ENCODE results near the gene OPRM1.

Gene OPRM1

DNA sequence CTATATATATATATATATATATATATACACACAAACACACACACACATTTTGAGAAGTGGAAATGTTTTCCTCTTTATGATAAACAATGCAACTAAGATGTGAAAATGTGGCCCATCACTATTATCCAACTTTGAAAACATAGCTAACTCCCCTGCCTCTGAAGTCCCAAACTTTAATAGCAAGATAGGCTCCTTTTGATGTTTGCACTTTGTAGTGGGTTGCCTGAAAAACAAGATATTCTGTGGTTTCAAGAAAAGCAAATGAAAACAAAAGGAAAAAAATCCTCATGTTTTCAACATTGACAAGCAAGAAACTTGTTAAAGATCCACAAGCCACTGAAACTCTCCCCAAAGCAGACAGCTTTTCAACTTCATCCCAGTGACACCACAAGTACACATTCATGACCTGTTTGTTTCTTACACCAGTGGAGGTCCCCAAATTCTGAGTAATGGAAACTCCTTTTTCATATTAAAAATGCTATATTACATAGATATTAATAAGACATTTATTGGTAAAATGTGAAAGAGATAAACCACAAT is 227.6 kb downstream of the OPRM1 start:
- in situ Hi-C loops (cut with HindIII; ENCODE audit: low sequenced_read_pairs) = no loop called here

GRCh38 chr6:154267508-154268106 is 228.6 kb downstream of the OPRM1 start:
- in situ Hi-C loops (cut with HindIII; ENCODE audit: low sequenced_read_pairs) = no loop called here

DNA sequence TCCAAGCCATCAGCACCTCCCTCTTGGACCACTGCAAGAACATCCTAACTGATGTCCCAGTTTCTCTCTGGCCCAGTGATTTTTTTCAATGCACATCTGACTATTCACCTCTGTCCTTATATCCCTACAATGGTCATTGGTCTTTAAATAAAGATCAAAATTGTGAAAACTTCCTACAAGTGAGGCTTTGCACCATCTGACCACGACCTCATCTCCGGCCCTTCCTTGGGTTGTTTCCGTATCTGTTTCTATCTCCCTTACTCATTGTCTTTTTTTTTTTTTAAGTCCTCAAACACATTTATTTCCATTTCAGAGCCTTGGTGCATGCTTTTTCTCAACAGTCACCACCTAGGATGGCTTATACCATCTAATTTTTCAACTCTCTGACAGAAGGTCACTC is 229.4 kb downstream of the OPRM1 start:
- in situ Hi-C loops (cut with HindIII; ENCODE audit: low sequenced_read_pairs) = no loop called here

- in situ Hi-C loops (cut with HindIII; ENCODE audit: low sequenced_read_pairs) = no loop called here
Observed at GRCh38 chr6:154274168-154274567, 235.1 kb downstream of the OPRM1 start.

- in situ Hi-C loops (cut with HindIII; ENCODE audit: low sequenced_read_pairs) = no loop called here
Observed at GRCh38 chr6:154276810-154277628, 238.0 kb downstream of the OPRM1 start.

DNA sequence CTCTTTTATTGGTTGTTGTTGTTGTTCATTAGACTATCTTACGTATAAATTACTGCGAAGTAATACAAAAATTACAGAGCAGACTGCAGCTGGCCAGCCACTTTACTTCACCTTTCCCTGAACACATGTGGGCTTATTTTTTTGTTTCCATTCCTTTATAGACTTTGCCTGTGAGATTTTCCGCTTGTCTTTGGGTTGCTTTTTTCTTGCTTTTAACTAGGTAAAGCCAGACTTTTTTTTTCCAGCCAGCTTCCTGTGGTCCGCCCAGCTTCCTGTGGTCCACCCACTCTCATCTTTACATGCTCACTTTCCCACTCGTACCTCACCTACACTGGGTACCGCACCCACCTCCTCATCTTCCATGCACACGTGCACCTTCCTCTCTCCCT is 238.6 kb downstream of the OPRM1 start:
- in situ Hi-C loops (cut with HindIII; ENCODE audit: low sequenced_read_pairs) = no loop called here

- in situ Hi-C loops (cut with HindIII; ENCODE audit: low sequenced_read_pairs) = no loop called here
Observed at GRCh38 chr6:154280521-154280920, 241.5 kb downstream of the OPRM1 start.

DNA sequence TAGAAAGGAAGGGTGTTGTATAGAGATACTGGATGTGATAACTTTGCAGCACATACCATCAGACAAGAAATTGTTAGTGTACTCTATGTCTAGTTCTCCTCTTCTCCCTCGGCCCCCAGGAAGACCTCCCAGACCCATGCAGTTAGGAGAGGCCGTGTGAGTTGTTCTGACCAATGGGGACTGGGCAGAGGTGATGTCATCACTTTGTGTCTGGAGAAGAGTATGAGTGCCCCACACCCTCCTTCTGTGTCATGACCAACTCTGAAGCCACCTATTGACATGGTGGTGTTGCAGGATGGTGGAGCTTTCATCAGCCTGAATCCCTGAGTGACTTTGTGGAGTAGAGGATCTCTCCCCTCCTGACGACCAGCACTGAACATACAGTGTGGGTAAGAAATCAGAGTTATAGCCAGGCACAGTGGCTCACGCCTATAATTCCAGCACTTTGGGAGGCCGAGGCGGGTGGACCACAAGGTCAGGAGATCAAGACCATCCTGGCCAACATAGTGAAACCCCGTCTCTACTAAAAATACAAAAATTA is 245.3 kb downstream of the OPRM1 start:
- in situ Hi-C loops (cut with HindIII; ENCODE audit: low sequenced_read_pairs) = no loop called here

GRCh38 chr6:154285826-154286225 is 246.8 kb downstream of the OPRM1 start:
- in situ Hi-C loops (cut with HindIII; ENCODE audit: low sequenced_read_pairs) = no loop called here

GRCh38 chr6:154289818-154290508 is 250.9 kb downstream of the OPRM1 start:
- in situ Hi-C loops (cut with HindIII; ENCODE audit: low sequenced_read_pairs) = no loop called here

- in situ Hi-C loops (cut with HindIII; ENCODE audit: low sequenced_read_pairs) = no loop called here
Observed at GRCh38 chr6:154292066-154292465, 253.0 kb downstream of the OPRM1 start.

DNA sequence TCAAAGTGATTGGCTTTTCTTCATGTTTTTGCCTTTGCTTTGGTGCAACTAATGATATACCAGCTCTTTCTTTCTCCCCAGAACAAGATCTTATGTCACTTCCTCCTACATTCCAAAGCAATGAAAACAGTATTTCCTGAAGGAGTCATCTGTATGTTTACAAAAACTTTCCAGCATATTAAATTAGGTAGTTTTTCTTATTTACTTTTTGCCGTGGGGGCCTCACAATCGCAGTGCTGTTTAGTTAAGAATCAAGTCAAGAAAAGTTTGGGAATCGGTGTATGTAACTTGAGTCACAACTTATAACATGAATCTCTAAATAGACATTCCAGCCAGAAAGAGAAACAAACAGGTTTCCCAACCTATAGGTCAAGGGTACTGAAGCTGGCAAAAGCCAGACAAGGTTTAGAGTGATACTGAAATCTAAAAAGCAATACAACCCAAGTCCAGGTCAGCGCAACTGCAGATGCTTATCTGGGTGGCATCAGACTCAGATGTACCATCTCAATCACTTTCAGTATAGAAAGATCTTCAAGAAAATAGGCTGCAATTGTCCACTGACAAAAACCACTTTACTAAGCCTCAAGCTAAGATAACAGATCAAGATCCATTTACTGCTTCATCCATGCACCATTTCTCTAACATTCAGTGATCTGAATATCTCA is 253.9 kb downstream of the OPRM1 start:
- in situ Hi-C loops (cut with HindIII; ENCODE audit: low sequenced_read_pairs) = no loop called here

DNA sequence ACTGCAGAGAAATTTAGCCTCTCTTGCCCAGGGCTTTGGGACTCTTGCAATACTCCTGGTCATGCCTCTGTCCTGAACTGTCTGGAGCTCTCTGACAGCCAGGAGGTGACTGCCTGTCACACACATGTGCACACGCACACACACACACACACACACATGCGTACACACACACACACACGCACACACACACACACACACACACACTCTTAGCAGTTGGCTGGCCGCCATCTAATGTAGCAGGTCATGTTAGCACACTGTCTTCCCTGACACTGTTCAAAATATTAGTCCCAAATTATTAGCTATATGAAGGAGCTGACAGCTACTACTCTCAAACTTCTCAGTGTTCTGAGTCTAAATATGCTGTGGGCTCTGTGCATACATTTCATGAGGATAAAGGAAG is 256.7 kb downstream of the OPRM1 start:
- in situ Hi-C loops (cut with HindIII; ENCODE audit: low sequenced_read_pairs) = no loop called here

Measured in endothelial cell of hepatic sinusoid (primary cell).